ENCODE results near the gene SCARB1.

DNA sequence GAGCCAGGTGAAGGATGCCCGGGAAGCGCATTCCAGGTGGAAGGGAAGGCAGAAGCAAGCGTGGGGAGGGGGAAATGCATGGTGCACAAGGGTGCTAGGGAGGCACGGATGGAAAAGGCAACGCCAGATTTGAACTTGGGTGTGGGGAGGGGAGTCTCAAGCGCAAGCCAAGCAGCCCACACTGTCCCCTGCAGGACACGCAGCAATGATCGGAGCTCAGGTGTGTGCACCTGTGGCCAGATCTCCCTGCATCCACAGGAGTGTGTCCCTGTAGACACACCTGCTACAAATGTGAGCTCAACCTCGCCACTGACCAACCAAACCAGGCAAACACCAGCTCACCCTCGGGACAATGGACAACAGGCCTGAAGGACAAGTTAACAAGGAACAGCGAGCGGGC lies 63.2 kb downstream of the SCARB1 start:
- no peak for TF ChIP-seq MAX (IDR thresholded peaks at IDR 0.05; ENCODE audit: insufficient read depth, insufficient read length)
- TF ChIP-seq POLR2A (IDR thresholded peaks at IDR 0.05; ENCODE audit: low read depth, low read length): no peak
- TF ChIP-seq, protein P1, sequence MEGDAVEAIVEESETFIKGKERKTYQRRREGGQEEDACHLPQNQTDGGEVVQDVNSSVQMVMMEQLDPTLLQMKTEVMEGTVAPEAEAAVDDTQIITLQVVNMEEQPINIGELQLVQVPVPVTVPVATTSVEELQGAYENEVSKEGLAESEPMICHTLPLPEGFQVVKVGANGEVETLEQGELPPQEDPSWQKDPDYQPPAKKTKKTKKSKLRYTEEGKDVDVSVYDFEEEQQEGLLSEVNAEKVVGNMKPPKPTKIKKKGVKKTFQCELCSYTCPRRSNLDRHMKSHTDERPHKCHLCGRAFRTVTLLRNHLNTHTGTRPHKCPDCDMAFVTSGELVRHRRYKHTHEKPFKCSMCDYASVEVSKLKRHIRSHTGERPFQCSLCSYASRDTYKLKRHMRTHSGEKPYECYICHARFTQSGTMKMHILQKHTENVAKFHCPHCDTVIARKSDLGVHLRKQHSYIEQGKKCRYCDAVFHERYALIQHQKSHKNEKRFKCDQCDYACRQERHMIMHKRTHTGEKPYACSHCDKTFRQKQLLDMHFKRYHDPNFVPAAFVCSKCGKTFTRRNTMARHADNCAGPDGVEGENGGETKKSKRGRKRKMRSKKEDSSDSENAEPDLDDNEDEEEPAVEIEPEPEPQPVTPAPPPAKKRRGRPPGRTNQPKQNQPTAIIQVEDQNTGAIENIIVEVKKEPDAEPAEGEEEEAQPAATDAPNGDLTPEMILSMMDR (IDR thresholded peaks at IDR 0.05; ENCODE audit: extremely low read depth in 1 of 2, insufficient read depth in 1 of 2, low read depth in 1 of 2, low read length in 2 of 2): no peak
